Activated B cell treated with CpG ODN at 0.5 μM for 24 hours (primary cell): ENCODE results near the gene SNX27. TPM values are rescaled to one million over a fixed set of nuclear protein-coding genes. Genes with fewer than 3 reads are reported as not detected.
"Not testable (repeated sequence)": the region's sequence is repeated elsewhere in the genome, so short reads cannot be mapped to it uniquely, and the experiment has no call there.

Experiments
- ATAC-seq: fragments of 200-7000 bp; cut with Tn5 transposase; one replicate; pipeline ENCODE4 v1.10.0; 2021; ENCODE audit warnings: low read depth, mild to moderate bottlenecking, moderate library complexity
- CTCF ChIA-PET: fragments of 350-600 bp; sonication (Branson Sonifier 250); formaldehyde crosslinking; loops from one replicate; lab custom pipeline; 2021; ENCODE audit warnings: antibody characterized with exemption; lab: Charles Lee
- POLR2A ChIA-PET: fragments of 350-600 bp; sonication (Branson Sonifier 250); formaldehyde crosslinking; loops from one replicate; lab custom pipeline; 2021; ENCODE audit warnings: antibody characterized with exemption; lab: Charles Lee
- DNase-seq: peaks from one replicate; pipeline ENCODE4 v3.0.0; 2022
- H3K27ac Mint-ChIP-seq: one replicate; pipeline ENCODE4 v1.8.0; 2020; ENCODE audit warnings: mixed read lengths
- H3K27me3 Mint-ChIP-seq: one replicate; pipeline ENCODE4 v1.8.0; 2021; ENCODE audit warnings: mixed read lengths
- H3K36me3 Mint-ChIP-seq: one replicate; pipeline ENCODE4 v1.8.0; 2021; ENCODE audit warnings: low read depth, mixed read lengths
- H3K4me1 Mint-ChIP-seq: one replicate; pipeline ENCODE4 v1.8.0; 2021; ENCODE audit warnings: mixed read lengths
- H3K4me3 Mint-ChIP-seq: one replicate; pipeline ENCODE4 v1.8.0; 2020; ENCODE audit warnings: mild to moderate bottlenecking, mixed read lengths
- H3K9me3 Mint-ChIP-seq: one replicate; pipeline ENCODE4 v1.8.0; 2020; ENCODE audit warnings: mixed read lengths
- intact Hi-C: fragments of 100-400 bp; cut with micrococcal nuclease; formaldehyde crosslinking; loops from one replicate; pipeline ENCODE4 v1.15.1; 2024
- total RNA-seq: library from RNA; stranded (reverse); gene quantifications from 2 replicates; pipeline ENCODE4 v1.2.3, GENCODE V29; 2022
- TF ChIP-seq, protein P1 (sequence below): fragments of 200-600 bp; IDR thresholded peaks from one replicate; pipeline ENCODE4 v1.8.0; 2022; ENCODE audit warnings: antibody characterized with exemption, mild to moderate bottlenecking

Gene SNX27
- total RNA-seq, 1 donor from 2014 or later: 27.6 TPM

DNA sequence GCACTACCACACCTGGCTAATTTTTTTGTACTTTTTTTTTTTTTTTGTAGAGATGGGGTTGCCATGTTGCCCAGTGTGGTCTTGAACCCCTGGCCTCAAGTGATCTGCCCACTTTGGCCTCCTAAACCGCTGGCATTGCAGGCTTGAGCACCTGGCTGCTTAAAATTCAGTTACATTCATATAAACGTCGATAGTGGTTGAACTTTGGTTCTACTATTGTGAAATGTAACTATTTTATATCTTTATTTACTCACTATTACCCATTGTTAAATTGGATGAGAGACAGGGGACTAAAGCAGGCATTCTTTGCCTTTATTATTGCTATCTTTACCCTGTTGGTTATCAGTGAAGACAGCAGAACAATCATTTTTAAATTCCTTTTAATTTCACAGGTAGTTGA, 6.2 kb downstream of the SNX27 start:
- peaks cover 28% of the 10 kb centered on the region for H3K4me1 Mint-ChIP-seq
- no peaks in the 10 kb centered on the region for H3K27me3 Mint-ChIP-seq
- TF ChIP-seq, protein P1, sequence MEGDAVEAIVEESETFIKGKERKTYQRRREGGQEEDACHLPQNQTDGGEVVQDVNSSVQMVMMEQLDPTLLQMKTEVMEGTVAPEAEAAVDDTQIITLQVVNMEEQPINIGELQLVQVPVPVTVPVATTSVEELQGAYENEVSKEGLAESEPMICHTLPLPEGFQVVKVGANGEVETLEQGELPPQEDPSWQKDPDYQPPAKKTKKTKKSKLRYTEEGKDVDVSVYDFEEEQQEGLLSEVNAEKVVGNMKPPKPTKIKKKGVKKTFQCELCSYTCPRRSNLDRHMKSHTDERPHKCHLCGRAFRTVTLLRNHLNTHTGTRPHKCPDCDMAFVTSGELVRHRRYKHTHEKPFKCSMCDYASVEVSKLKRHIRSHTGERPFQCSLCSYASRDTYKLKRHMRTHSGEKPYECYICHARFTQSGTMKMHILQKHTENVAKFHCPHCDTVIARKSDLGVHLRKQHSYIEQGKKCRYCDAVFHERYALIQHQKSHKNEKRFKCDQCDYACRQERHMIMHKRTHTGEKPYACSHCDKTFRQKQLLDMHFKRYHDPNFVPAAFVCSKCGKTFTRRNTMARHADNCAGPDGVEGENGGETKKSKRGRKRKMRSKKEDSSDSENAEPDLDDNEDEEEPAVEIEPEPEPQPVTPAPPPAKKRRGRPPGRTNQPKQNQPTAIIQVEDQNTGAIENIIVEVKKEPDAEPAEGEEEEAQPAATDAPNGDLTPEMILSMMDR: no peak
- ChIA-PET POLR2A (interaction anchor here (0.6 kb wide), 1 partner anchor 159 kb away, joined by 3 read pairs; the partner anchor contains the start of gene POGZ), CTCF (no interaction called here)
- intact Hi-C loops: loop anchor here (10.0 kb wide), 1 partner anchor 453 kb away; the partner anchor contains the start of genes LYSMD1 and SCNM1
- ATAC-seq (no peak), DNase-seq (no peak)
- no peak overlapping the region for H3K4me3 Mint-ChIP-seq
- H3K9me3 Mint-ChIP-seq: no peaks in the 10 kb centered on the region
- H3K27ac Mint-ChIP-seq: no peak overlapping the region
- H3K36me3 Mint-ChIP-seq: peaks cover 8% of the 10 kb centered on the region

DNA sequence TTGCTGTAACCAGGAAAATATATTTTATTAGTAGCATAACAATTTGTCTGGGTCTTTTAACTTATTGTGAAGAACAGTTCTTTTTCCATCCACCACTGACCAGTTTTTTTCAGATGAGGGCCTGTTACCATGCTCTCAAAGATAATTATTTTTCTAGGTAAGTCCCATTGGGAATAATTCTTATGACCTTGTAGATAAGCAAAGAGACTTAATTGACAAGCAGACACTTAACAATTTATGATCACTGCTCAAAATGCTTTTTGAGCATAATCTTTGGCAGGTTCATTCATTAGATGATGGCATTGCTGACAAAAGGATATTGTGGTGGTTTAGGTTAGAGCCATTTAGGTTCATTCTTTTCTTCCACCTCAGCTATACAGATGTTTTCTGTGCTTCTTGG, 6.6 kb downstream of the SNX27 start:
- H3K27ac Mint-ChIP-seq: no peak overlapping the region
- peaks cover 5% of the 10 kb centered on the region for H3K36me3 Mint-ChIP-seq
- no peaks in the 10 kb centered on the region for H3K9me3 Mint-ChIP-seq
- H3K4me1 Mint-ChIP-seq: peaks cover 24% of the 10 kb centered on the region
- TF ChIP-seq, protein P1: no peak
- intact Hi-C loops: loop anchor here (10.0 kb wide), 1 partner anchor 454 kb away; the partner anchor contains the start of genes LYSMD1 and SCNM1
- DNase-seq: no peak
- CTCF ChIA-PET: no interaction called here
- no peaks in the 10 kb centered on the region for H3K27me3 Mint-ChIP-seq
- ATAC-seq: no peak
- POLR2A ChIA-PET: interaction anchor here (0.6 kb wide), 1 partner anchor 159 kb away, joined by 3 read pairs; the partner anchor contains the start of gene POGZ
- no peak overlapping the region for H3K4me3 Mint-ChIP-seq

DNA sequence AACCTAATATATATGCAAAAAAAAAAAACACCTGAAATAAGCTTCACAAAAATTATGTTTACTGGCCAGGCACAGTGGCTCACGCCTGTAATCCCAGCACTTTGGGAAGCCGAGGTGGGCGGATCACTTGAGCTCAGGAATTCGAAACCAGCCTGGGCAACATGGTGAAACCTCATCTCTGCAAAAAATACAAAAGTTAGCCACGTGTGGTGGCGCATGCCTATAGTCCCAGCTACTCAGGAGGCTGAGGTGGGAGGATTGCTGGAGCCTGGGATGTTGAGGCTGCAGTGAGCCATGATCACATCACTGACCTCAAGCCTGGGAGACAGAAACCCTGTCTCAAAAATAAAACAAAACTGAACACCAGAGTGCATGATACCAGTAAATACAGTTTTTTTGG, 7.1 kb downstream of the SNX27 start:
- intact Hi-C loops: loop anchor here (10.0 kb wide), 1 partner anchor 454 kb away; the partner anchor contains the start of genes LYSMD1 and SCNM1
- H3K9me3 Mint-ChIP-seq, POLR2A ChIA-PET, DNase-seq, ATAC-seq, H3K27ac Mint-ChIP-seq, H3K27me3 Mint-ChIP-seq, H3K4me3 Mint-ChIP-seq, H3K36me3 Mint-ChIP-seq, CTCF ChIA-PET: not testable (repeated sequence)
- peaks cover 19% of the 10 kb centered on the region for H3K4me1 Mint-ChIP-seq

DNA sequence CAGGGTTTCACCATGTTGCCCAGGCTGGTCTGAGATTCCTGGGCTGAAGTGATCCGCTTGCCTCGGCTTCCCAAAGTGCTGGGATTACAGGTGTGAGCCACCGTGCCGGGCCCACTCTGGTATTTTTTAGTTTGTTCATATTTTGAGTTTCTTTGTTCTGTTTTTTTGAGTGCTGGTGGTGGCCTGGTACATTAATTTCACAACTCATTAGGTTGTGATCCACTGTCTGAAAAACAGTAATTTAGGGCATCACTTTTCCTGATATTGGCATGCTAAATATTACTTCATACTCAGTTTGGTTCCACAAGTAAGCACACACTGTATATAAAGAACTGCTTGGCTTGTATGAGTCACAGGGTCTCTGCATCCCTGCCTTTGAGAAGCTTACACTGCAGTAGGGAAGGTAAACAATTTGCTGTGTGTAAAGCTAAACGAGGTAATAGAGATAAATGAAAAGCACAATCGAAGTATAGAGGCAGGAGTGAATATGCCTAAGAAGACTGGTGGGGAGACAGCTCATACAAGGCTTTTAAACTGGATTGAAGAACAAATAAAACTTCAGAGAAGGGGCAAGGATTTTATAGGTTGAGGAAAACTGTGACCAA, 7.7 kb downstream of the SNX27 start:
- no peak overlapping the region for H3K27ac Mint-ChIP-seq
- no peaks in the 10 kb centered on the region for H3K9me3 Mint-ChIP-seq
- TF ChIP-seq, protein P1: no peak
- DNase-seq: no peak
- no peak for ATAC-seq
- H3K4me3 Mint-ChIP-seq: no peak overlapping the region
- H3K36me3 Mint-ChIP-seq: peaks cover 5% of the 10 kb centered on the region
- ChIA-PET POLR2A (no interaction called here), CTCF (interaction anchor here (0.8 to 1.2 kb wide), 2 partner anchors 24 to 26 kb away, joined by 3 to 4 read pairs; no protein-coding TSS in a partner anchor)
- peaks cover 17% of the 10 kb centered on the region for H3K4me1 Mint-ChIP-seq
- intact Hi-C loops: loop anchor here (10.0 kb wide), 1 partner anchor 455 kb away; the partner anchor contains the start of genes LYSMD1 and SCNM1
- H3K27me3 Mint-ChIP-seq: no peaks in the 10 kb centered on the region

DNA sequence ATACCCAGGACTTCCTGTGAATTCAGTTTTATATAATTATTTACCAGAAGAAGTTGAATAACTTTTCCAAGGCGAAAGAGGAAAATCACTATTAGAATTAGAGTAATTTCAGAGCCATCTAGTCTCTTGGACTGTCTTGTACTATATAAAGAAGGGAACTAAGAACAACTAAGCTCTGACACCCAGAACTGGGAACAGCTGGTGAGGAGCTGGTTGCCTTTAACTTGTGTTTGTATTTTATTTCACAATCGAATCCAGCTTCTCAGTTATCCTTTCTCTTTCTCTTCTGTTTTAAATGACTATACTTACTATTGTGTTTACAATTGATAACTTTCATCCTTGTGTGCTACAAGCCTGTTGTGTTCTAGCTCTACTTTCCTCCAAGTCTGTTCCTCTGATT, 8.4 kb downstream of the SNX27 start:
- peaks cover 16% of the 10 kb centered on the region for H3K4me1 Mint-ChIP-seq
- ATAC-seq: no peak
- peaks cover 3% of the 10 kb centered on the region for H3K36me3 Mint-ChIP-seq
- TF ChIP-seq, protein P1: no peak
- CTCF ChIA-PET: interaction anchor here (0.8 to 1.2 kb wide), 2 partner anchors 24 to 26 kb away, joined by 3 to 4 read pairs; no protein-coding TSS in a partner anchor
- H3K4me3 Mint-ChIP-seq: no peak overlapping the region
- POLR2A ChIA-PET: interaction anchor here (0.5 kb wide), 1 partner anchor 8 kb away, joined by 4 read pairs; the partner anchor contains the start of gene SNX27
- H3K27ac Mint-ChIP-seq: no peak overlapping the region
- no peaks in the 10 kb centered on the region for H3K27me3 Mint-ChIP-seq
- H3K9me3 Mint-ChIP-seq: no peaks in the 10 kb centered on the region
- intact Hi-C loops: no loop called here
- DNase-seq: no peak
